K562 (cell line): ENCODE data around the gene UFC1. TPM values are rescaled to one million over a fixed set of nuclear protein-coding genes. Genes with fewer than 3 reads are reported as not detected.

Source experiments
- BMI1 ChIP-seq: fragments of 150-350 bp; IDR thresholded peaks from 2 replicates; pipeline ENCODE4 v1.6.1; 2014; ENCODE audit warnings: low read length
- BRD9 ChIP-seq: fragments of 450-650 bp; IDR thresholded peaks from 2 replicates; pipeline ENCODE4 v1.6.1; 2018; ENCODE audit warnings: low read depth; ENCODE audit not compliant: partially characterized antibody
- EP400 ChIP-seq: fragments of 450-650 bp; IDR thresholded peaks from 2 replicates; pipeline ENCODE4 v1.6.1; 2017; ENCODE audit warnings: antibody characterized with exemption, mild to moderate bottlenecking, moderate library complexity
- HDAC1 ChIP-seq, 2 experiments: fragments of 450-650 bp; IDR thresholded peaks; 2 replicates each; pipeline ENCODE4 v1.6.1; 2016 to 2017; ENCODE audit warnings: inconsistent platforms in 1 of 2, mild to moderate bottlenecking in 1 of 2, moderate library complexity in 1 of 2
- HLTF ChIP-seq: fragments of 450-650 bp; IDR thresholded peaks from 2 replicates; pipeline ENCODE4 v1.6.1; 2016
- MEF2A ChIP-seq: IDR thresholded peaks from 2 replicates; pipeline ENCODE4 v1.6.1; 2011; ENCODE audit warnings: low read depth, mild to moderate bottlenecking, low read length, moderate library complexity; ENCODE audit not compliant: control insufficient read depth
- SRSF3 ChIP-seq: fragments of 200-400 bp; formaldehyde crosslinking; IDR thresholded peaks from 2 replicates; pipeline ENCODE4 v1.6.1; 2016; ENCODE audit warnings: mild to moderate bottlenecking, low read length, moderate library complexity; ENCODE audit not compliant: insufficient read depth
- polyA plus RNA-seq, 8 experiments: library from polyadenylated mRNA; depleted of rRNA in 4 of 8; stranded (reverse) in 5 of 8; unstranded in 3 of 8; fragments of >200 nt; fragmentation: Nextera tagmentation in 2 of 8; fragmentation: Illumina TruSeq in 1 of 8; extraction: Ambion mirVana in 2 of 8; extraction: Trizol in 1 of 8; gene quantifications; 2 replicates each; pipeline versions ENCODE4 v1.2.1 to v1.2.3, GENCODE V29; 2011 to 2014; ENCODE audit warnings: inconsistent platforms in 1 of 8, missing spikeins in 1 of 8
- total RNA-seq, 7 experiments: library from RNA; depleted of rRNA in 6 of 7; stranded (reverse); fragments of >200 nt in 6 of 7; fragmentation: Illumina TruSeq in 2 of 7; extraction: Trizol in 2 of 7; gene quantifications; 2 replicates each; pipeline versions ENCODE4 v1.2.1 to v1.2.3, GENCODE V29; 2011 to 2021; ENCODE audit warnings: low replicate concordance in 1 of 7
- TF ChIP-seq, protein P1 (sequence below): fragments of 250-450 bp; sonication (Bioruptor Pico); IDR thresholded peaks from 2 replicates; pipeline ENCODE4 v1.9.0; 2021; ENCODE audit warnings: mild to moderate bottlenecking
- TF ChIP-seq, protein P2 (sequence below), 2 experiments: IDR thresholded peaks; 2 replicates each; pipeline ENCODE4 v1.6.1; 2011; ENCODE audit warnings: borderline replicate concordance in 1 of 2, control low read depth in 1 of 2, low read depth in 1 of 2, low read length in 1 of 2, mild to moderate bottlenecking in 1 of 2, mixed read lengths in 1 of 2, moderate library complexity in 1 of 2; ENCODE audit not compliant: insufficient read depth in 1 of 2, insufficient read length in 1 of 2, poor library complexity in 1 of 2, severe bottlenecking in 1 of 2; ENCODE audit errors: extremely low read depth in 1 of 2
- TF ChIP-seq, protein P3 (sequence below): fragments of 250-450 bp; sonication (Bioruptor Pico); IDR thresholded peaks from 2 replicates; pipeline ENCODE4 v1.4.0; 2020
- TF ChIP-seq, protein P4 (sequence below): fragments of 450-650 bp; IDR thresholded peaks from 2 replicates; pipeline ENCODE4 v1.6.1; 2018; ENCODE audit warnings: mild to moderate bottlenecking, low read depth; ENCODE audit not compliant: partially characterized antibody
- TF ChIP-seq, protein P5 (sequence below): fragments of 450-650 bp; formaldehyde crosslinking; IDR thresholded peaks from 2 replicates; pipeline ENCODE4 v1.4.0; 2020; ENCODE audit warnings: mild to moderate bottlenecking, moderate library complexity

Gene UFC1
- total and polyA plus RNA-seq, 9 of the 15 experiments (the other 6 are each of a cell fraction or from before 2014, with no cell fraction given) = 92.8 to 220 (median 161) TPM

DNA sequence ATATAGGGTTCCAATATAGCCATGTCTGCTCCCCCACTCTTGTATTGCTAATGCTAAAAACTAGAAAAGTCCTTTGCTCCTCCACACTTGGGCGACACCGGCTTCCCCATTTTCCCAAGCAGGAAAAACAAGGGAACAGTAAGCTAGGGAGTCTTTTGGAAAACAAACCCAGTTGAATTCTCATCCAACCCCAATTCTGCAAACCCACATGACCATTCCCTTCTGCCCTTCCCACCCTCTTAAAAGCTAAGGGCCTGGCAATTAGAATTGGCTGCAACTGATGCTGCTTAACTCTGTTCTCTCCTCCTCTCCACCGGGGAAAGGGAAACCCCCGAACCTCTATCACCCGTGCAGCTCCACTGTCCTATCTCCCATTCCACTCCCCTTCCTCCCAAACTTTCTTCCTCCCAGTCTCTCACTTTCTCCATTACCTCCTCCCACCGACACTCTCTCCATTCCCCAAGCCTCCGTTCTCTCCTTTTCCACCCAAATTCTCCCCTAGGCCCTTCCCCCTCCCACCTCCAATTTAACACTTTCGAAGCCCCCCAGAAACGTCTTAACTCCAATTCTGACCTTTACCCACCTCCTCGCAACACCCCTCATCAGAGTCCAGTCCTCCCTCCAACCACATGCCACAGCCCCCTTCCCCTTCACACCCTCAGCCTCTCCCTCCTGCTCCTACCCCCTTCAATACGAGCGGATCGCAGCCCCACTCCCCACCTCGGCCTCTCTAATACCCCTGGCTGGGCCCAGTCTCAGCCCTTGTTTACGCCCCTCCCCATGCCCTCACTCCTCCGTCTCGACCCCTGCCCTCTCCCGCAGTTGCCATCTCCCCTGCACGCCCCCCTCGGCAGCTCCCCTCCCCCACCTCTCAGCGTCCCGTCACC is 22.0 kb upstream of the UFC1 start (continued):
- TF ChIP-seq, protein P1, sequence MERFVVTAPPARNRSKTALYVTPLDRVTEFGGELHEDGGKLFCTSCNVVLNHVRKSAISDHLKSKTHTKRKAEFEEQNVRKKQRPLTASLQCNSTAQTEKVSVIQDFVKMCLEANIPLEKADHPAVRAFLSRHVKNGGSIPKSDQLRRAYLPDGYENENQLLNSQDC = no peak
- TF ChIP-seq, protein P2, sequence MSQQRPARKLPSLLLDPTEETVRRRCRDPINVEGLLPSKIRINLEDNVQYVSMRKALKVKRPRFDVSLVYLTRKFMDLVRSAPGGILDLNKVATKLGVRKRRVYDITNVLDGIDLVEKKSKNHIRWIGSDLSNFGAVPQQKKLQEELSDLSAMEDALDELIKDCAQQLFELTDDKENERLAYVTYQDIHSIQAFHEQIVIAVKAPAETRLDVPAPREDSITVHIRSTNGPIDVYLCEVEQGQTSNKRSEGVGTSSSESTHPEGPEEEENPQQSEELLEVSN (IDR thresholded peaks at IDR 0.05; ENCODE audit: borderline replicate concordance in 1 of 2, extremely low read depth in 1 of 2, insufficient read depth in 1 of 2, insufficient read length in 1 of 2, low read depth in 1 of 2, low read length in 1 of 2, poor library complexity in 1 of 2, severe bottlenecking in 1 of 2) = peak in 1 of 2 experiments; percentile 66
- TF ChIP-seq BRD9 (peak; percentile 53), MEF2A (no peak), HDAC1 (IDR thresholded peaks at IDR 0.05) (peak in 1 of 2 experiments; percentile 88; a peak in 2 of 4 replicates), BMI1 (no peak), EP400 (no peak; the same call in none of the 2 replicates), SRSF3 (0 out of 2 replicates have a peak, but pooled peaks have one; percentile 55), HLTF (peak; percentile 88; the same call in 1 of the 2 replicates)
- TF ChIP-seq, protein P3, sequence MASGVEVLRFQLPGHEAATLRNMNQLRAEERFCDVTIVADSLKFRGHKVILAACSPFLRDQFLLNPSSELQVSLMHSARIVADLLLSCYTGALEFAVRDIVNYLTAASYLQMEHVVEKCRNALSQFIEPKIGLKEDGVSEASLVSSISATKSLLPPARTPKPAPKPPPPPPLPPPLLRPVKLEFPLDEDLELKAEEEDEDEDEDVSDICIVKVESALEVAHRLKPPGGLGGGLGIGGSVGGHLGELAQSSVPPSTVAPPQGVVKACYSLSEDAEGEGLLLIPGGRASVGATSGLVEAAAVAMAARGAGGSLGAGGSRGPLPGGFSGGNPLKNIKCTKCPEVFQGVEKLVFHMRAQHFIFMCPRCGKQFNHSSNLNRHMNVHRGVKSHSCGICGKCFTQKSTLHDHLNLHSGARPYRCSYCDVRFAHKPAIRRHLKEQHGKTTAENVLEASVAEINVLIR (CRISPR knock-in tag) = no peak
- TF ChIP-seq, protein P4, sequence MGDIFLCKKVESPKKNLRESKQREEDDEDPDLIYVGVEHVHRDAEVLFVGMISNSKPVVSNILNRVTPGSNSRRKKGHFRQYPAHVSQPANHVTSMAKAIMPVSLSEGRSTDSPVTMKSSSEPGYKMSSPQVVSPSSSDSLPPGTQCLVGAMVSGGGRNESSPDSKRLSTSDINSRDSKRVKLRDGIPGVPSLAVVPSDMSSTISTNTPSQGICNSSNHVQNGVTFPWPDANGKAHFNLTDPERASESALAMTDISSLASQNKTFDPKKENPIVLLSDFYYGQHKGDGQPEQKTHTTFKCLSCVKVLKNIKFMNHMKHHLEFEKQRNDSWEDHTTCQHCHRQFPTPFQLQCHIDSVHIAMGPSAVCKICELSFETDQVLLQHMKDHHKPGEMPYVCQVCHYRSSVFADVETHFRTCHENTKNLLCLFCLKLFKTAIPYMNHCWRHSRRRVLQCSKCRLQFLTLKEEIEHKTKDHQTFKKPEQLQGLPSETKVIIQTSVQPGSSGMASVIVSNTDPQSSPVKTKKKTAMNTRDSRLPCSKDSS = peak; percentile 59
- TF ChIP-seq, protein P5, sequence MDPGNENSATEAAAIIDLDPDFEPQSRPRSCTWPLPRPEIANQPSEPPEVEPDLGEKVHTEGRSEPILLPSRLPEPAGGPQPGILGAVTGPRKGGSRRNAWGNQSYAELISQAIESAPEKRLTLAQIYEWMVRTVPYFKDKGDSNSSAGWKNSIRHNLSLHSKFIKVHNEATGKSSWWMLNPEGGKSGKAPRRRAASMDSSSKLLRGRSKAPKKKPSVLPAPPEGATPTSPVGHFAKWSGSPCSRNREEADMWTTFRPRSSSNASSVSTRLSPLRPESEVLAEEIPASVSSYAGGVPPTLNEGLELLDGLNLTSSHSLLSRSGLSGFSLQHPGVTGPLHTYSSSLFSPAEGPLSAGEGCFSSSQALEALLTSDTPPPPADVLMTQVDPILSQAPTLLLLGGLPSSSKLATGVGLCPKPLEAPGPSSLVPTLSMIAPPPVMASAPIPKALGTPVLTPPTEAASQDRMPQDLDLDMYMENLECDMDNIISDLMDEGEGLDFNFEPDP (CRISPR knock-in tag) = no peak
